Activated T-cell treated with anti-CD3 and anti-CD28 coated beads, Interleukin-2, amount 50 U/mL, for 24 hours (primary cell): ENCODE data around the gene CFAP410.

Source experiments
- DNase-seq: peaks from one replicate; pipeline ENCODE4 v3.0.0-alpha.2; 2020
- H3K27ac Mint-ChIP-seq: 2 replicates; pipeline ENCODE4 v1.8.0; 2020; ENCODE audit warnings: mild to moderate bottlenecking, mixed read lengths
- H3K27me3 Mint-ChIP-seq: 2 replicates; pipeline ENCODE4 v1.8.0; 2020; ENCODE audit warnings: mixed read lengths
- H3K36me3 Mint-ChIP-seq: 2 replicates; pipeline ENCODE4 v1.8.0; 2020; ENCODE audit warnings: low read depth, mixed read lengths
- H3K4me1 Mint-ChIP-seq: 2 replicates; pipeline ENCODE4 v1.8.0; 2020; ENCODE audit warnings: low read depth, mixed read lengths
- H3K4me3 Mint-ChIP-seq: 2 replicates; pipeline ENCODE4 v1.8.0; 2020; ENCODE audit warnings: mild to moderate bottlenecking, moderate library complexity, mixed read lengths
- H3K9me3 Mint-ChIP-seq: 2 replicates; pipeline ENCODE4 v1.8.0; 2020; ENCODE audit warnings: mixed read lengths

Gene CFAP410

DNA sequence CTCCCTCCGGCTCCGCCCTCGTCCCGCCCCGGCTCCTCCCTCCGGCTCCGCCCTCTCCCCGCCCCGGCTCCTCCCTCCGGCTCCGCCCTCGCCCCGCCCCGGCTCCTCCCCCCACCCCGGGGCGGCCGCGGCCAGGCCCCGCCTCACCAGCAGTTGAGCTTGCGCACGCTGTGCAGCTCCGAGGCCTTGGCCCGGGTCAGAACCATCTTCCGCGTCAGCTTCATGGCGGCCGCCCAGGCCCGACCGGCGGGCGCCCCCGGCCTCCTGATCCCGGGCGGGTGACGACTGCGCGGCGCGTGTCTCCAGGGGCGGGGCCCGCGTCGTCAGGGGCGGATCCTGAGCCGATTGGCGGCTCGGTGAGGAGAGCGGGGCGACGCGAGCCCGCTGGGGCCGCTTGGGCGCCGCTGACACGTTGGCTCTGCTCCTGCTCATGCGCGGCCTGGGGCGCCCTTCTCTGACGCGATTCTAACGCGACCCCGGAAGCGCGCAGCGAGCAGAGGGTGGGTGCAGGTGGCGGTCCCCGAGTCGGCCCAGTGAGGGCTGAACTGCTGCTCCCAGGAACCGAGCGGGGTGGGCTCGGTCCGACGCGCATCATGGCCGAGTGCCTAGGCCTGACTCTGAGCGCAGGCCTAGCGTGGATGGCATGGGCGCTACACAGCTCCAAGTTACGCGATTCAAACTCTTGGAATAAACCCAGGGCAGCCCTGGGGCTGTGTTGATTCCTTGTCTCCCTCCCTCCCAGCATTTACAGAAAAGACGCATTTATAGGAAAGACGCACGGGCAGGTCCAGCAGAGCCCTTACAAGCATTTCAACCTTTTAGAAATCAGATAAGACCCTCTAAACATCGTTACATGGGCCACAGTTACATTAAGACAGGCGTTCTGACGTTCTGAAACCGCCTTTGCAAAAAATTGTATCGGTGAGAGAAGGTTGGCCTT lies at the start of gene CFAP410:
CFAP410 (minus strand) TSS at position 420 of the 940 bp plus-strand sequence; CDS start at position 224, 196 bp downstream.
- no peaks in the 10 kb centered on the region for H3K27me3 Mint-ChIP-seq
- H3K36me3 Mint-ChIP-seq: peaks cover 27% of the 10 kb centered on the region
- no peaks in the 10 kb centered on the region for H3K9me3 Mint-ChIP-seq
- H3K4me3 Mint-ChIP-seq: peak within 1 kb of the TSS; percentile 94
- peak within 1 kb of the TSS; percentile 97 for H3K27ac Mint-ChIP-seq
- peaks cover 26% of the 10 kb centered on the region for H3K4me1 Mint-ChIP-seq
- DNase-seq: peak; percentile 98

DNA sequence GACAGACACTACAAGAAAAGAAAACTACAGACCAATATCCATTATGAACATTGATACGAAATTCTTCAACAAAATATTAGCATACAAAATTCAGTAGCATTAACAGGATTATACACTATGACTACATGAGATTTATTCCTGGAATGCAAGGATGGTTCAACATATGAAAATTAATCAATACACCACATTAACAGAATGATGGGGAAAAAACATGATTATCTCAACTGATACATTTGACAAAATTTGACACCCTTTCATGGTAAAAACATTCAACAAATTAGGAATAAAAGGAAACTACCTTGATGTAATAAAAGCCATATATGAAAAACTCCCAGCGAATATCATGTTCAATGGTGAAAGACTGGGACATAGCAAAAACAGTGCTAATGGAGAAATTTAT lies 45.8 kb upstream of the CFAP410 start:
- Mint-ChIP-seq H3K27ac (no peak overlapping the region), H3K4me3 (no peak overlapping the region), H3K9me3 (peaks cover 33% of the 10 kb centered on the region), H3K27me3 (no peaks in the 10 kb centered on the region), H3K36me3 (peaks cover 70% of the 10 kb centered on the region), H3K4me1 (no peaks in the 10 kb centered on the region)
- no peak for DNase-seq

DNA sequence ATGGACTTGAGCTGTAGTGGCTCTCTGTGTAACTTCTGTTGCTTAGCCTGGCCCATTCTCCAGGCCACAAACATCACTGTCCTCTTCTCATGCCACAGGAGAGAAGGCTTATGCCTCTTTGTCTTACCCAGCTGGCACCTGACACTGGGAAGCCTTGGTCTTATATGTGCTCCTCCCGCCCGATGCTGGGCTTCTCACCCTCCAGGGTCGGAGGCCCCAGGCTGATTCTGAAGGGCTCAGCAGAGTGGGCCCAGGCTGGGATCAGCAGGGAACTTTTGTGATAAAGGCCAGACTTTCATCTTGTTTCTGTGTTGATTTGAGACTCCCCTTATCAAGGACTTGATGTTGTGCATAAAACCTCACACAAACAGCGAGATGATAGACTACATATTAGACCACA lies 44.0 kb upstream of the CFAP410 start:
- H3K4me3 Mint-ChIP-seq: no peak overlapping the region
- DNase-seq: no peak
- H3K36me3 Mint-ChIP-seq: peaks cover 72% of the 10 kb centered on the region
- H3K27ac Mint-ChIP-seq: no peak overlapping the region
- H3K9me3 Mint-ChIP-seq: peaks cover 32% of the 10 kb centered on the region
- no peaks in the 10 kb centered on the region for H3K27me3 Mint-ChIP-seq
- no peaks in the 10 kb centered on the region for H3K4me1 Mint-ChIP-seq

DNA sequence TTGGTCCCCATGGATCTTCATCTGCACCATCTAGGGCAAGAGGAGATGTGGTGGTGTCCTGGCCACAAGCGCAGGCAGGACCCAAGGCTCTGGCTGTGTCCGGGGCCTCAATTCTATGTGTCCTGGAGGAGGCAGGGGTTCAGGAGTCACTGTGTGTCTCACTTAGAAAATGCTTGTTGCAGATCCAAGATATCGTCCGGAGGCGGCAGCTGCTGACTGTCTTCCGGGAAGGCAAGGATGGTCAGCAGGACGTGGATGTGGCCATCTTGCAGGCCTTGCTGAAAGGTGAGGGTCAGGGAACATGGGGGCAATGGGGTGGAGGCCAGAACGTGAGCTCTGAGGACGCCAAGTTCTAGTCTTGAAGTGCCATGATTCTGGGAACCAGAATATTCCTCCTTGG lies 43.3 kb upstream of the CFAP410 start:
- H3K36me3 Mint-ChIP-seq: peaks cover 76% of the 10 kb centered on the region
- no peaks in the 10 kb centered on the region for H3K4me1 Mint-ChIP-seq
- peaks cover 30% of the 10 kb centered on the region for H3K9me3 Mint-ChIP-seq
- no peak overlapping the region for H3K4me3 Mint-ChIP-seq
- no peaks in the 10 kb centered on the region for H3K27me3 Mint-ChIP-seq
- H3K27ac Mint-ChIP-seq: no peak overlapping the region
- peak; percentile 6 for DNase-seq

DNA sequence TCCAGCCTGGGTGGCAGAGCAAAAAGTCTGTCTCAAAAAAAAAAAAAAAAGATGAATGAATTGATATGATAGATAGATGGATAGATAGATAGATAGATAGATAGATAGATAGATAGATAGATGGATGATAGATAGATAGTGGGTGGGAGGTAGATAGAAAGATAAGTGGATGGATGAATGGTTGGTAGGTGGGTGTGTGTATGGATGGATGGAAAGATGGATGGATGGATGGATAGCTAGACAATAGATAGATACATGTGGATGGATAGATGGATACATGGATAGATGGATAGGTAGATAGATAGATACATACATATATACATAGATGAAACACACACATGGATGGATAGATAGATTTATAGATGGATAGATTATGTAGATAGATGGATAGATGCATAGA lies 42.7 kb upstream of the CFAP410 start:
- Mint-ChIP-seq H3K4me1 (no peaks in the 10 kb centered on the region), H3K36me3 (peaks cover 80% of the 10 kb centered on the region), H3K4me3 (no peak overlapping the region), H3K27me3 (no peaks in the 10 kb centered on the region), H3K9me3 (peaks cover 30% of the 10 kb centered on the region), H3K27ac (no peak overlapping the region)
- DNase-seq: no peak

DNA sequence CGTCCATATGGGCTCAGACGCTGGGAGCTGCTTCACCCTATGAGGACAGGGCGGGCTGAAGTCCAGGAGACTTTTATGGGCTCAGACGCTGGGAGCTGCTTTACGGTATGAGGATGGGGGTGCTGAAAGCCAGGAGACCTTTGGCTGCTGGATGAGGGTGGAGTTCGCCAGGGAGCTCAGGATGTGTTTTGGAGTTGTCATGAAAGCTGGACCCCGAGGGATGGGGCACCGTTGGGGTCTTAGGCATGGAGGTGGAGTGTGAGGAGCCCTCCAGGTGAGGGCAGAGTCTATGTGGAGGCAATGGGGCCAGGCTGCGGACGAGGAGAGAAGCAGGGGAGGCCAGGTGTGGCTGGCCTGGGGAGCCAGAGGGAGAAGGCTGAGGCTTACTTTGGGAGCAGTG lies 41.7 kb upstream of the CFAP410 start:
- no peak overlapping the region for H3K4me3 Mint-ChIP-seq
- peaks cover 83% of the 10 kb centered on the region for H3K36me3 Mint-ChIP-seq
- H3K27me3 Mint-ChIP-seq: no peaks in the 10 kb centered on the region
- DNase-seq: peak; percentile 24
- H3K9me3 Mint-ChIP-seq: peaks cover 26% of the 10 kb centered on the region
- H3K4me1 Mint-ChIP-seq: peaks cover 2% of the 10 kb centered on the region
- H3K27ac Mint-ChIP-seq: peak overlapping the region; percentile 17

DNA sequence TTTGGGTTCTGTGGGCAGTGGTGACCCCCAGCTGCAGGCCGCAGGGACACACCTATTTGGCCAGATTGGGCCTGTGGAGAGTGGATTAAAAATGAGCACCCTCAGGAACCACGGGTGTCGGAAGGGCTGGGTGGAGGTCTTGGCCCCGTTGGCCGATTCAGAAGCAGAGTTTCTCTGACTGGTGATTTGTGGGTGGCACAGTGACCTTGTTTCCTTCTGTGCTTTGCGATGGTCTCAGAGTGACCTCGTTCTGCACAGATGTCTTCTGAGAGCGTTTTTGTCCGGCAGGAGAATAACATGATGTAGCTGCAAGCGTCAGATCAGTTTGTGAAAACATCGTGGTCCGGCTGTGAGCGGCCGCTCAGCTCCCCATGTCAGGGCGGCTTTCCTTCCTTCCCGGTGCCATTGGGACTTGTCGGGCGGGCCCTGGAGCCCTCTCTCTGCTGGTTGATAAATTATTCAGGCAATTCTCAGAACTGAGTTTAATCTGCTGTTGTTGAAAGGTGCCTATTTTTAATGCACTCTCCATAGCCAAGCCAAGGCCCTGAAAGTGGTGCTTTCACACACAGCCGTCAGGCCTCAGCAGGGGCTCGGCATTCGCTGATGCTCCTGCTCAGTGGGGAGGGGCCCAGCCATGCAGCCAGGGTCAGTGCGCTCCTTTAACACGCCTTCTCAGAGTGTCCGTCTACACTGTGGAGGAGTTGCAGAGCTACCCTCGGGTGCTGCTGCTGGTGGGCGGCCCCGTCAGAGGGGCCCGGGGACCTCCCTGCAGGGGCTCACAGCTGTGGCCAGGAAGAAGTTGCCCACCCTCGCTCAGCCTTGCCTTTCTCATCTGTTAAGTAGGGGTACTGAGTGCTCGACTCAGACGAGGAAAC lies 41.0 kb upstream of the CFAP410 start:
- Mint-ChIP-seq H3K9me3 (peaks cover 20% of the 10 kb centered on the region), H3K4me1 (peaks cover 8% of the 10 kb centered on the region), H3K27ac (no peak overlapping the region), H3K4me3 (no peak overlapping the region), H3K36me3 (peaks cover 83% of the 10 kb centered on the region), H3K27me3 (no peaks in the 10 kb centered on the region)
- DNase-seq: no peak

DNA sequence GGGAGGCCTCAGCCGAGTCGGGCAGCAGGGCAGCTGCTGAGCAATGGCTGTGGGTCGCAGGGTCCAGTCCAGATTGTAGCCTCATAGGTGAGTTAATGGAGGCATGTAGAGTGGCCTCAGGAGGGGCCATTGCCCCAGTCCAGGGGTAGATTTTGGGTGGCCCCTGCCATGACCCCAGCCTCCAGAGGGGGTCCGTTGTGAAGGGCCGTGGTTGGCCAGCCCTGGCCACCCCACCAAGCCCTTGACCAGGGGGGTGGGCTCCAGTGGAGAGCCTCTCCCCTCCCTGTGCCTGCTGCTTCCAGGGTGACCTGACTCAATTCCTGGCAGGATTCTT lies 40.3 kb upstream of the CFAP410 start:
- peaks cover 13% of the 10 kb centered on the region for H3K9me3 Mint-ChIP-seq
- peaks cover 83% of the 10 kb centered on the region for H3K36me3 Mint-ChIP-seq
- peaks cover 16% of the 10 kb centered on the region for H3K4me1 Mint-ChIP-seq
- peak; percentile 13 for DNase-seq
- no peak overlapping the region for H3K27ac Mint-ChIP-seq
- H3K27me3 Mint-ChIP-seq: no peaks in the 10 kb centered on the region
- H3K4me3 Mint-ChIP-seq: no peak overlapping the region

DNA sequence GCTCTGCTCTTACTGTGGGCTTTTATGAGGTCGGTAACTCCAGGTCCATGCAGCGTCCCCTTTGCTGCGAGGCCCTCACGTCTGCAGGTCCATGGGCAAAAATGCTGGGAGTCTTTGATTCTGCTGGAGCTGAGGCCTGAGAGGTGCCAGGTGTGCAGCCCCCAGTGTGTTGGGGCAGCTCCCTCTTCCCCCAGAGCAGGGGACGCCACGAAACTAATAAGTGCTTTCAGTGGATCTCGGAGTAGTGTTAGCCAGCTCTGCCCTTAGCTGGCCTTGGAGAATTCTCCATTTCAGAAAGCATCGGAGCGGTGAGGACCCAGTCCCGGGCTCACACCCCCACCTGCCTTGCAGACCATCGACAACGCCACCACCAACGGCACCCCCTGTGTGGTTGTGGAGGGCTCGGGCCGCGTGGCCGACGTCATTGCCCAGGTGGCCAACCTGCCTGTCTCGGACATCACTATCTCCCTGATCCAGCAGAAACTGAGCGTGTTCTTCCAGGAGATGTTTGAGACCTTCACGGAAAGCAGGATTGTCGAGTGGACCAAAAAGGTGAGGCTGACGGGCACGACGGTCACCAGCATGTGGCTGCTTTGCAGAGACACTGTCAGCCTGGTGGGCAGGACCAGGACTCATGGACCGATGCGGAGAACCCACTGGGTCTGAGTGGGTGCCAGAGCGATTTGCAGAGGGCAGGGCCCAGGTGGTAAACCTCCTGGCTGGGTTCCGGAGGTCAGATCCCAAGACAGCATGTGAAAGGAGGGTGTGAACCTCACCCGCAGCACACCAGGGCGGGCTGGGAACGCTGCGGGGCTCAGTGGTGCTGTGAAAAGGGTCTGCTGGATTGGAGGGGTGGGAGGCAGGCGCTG lies 39.7 kb upstream of the CFAP410 start:
- Mint-ChIP-seq H3K4me1 (peaks cover 18% of the 10 kb centered on the region), H3K27ac (no peak overlapping the region), H3K9me3 (peaks cover 9% of the 10 kb centered on the region), H3K27me3 (no peaks in the 10 kb centered on the region), H3K36me3 (peaks cover 79% of the 10 kb centered on the region), H3K4me3 (no peak overlapping the region)
- peak; percentile 18 for DNase-seq

DNA sequence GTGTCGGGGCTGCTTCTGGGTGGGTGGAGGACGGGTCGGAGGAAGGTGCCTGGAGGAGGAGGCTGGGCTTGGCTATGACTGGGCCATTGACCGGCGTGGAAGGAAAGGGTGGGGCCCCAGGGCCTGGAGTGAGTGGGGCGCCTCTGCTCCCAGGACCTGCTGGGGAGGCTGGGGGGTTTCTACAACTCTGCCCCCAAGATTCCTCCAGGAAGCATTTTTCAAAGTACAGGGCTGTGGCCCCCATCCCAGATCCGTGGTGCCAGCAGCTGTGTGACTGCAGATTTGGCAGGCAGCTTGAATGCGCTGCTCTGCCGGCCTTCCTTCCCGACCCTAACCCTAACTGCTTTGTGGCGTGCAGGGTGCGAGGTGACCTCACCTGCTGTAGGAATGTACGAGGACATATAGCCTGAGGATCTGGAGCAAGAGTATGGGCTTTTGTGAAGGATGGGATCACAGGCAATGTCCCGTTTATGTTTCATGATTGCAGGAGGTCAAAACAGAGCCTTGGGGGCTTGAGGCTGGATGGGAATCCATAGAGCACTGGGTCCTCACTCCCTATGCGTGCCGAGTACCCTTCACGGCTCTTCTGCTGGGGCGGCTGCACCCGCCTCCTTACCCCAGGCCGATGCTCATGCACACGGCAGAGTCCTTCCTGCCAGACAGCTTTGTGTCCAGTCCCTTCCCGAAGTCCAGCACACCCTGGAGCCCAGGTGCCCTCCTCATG lies 38.9 kb upstream of the CFAP410 start:
- Mint-ChIP-seq H3K4me1 (peaks cover 20% of the 10 kb centered on the region), H3K36me3 (peaks cover 76% of the 10 kb centered on the region), H3K4me3 (no peak overlapping the region), H3K9me3 (peaks cover 5% of the 10 kb centered on the region), H3K27ac (no peak overlapping the region), H3K27me3 (no peaks in the 10 kb centered on the region)
- DNase-seq: peak; percentile 12

DNA sequence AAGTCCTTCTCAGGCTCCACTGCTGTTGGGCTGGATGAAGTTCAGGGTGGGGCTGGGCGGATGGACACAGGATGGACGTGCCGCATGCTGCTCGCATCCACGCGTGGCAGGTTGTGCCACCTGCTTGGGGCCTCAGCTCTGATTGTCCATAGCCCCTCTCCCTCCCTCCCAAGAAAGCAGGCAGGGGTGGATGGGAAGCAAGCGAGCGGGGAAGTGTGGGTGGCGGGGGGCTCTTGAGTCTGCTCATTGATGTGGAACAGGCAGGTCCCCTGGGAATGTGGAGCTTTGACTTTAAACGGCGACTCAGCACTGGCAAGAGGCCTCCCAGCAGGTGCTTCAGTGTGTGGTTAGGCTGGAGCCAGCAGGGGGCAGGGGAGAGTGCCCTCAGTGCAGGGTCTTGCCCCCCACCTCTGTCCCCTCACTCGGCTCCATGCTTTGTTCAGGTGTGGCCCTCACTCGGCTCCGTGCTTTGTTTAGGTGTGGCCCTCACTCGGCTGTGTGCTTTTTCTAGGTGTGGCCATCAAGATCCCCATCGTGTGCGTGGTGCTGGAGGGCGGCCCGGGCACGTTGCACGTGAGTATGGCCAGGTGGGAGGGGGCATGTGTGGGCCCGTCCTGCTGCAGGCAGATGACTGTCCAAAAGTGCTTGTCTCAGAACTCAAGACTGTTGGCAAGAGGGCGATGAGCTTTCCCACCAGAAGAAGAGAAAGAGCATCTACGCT lies 38.2 kb upstream of the CFAP410 start:
- Mint-ChIP-seq H3K4me3 (no peak overlapping the region), H3K36me3 (peaks cover 70% of the 10 kb centered on the region)

DNA sequence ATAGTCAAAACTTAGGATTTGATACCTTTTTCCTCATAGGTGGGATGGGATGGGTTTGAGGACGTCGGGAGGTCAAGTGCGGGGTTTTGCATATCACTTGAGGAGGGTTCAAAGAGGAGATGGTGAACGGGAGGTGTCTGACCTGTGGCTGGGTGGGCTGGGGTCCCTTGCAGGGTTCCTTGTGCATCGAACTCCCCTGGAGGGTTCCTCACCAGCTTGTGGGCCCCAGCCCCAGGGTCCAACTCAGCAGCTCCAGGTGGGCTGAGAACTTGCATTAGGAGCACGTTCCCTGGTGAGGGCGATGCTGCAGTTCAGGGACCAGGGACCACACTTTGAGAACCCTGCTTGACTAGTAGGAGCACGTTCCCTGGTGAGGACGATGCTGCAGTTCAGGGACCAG lies 37.4 kb upstream of the CFAP410 start:
- Mint-ChIP-seq H3K9me3 (no peaks in the 10 kb centered on the region), H3K4me1 (peaks cover 20% of the 10 kb centered on the region), H3K4me3 (no peak overlapping the region), H3K27ac (no peak overlapping the region), H3K27me3 (no peaks in the 10 kb centered on the region), H3K36me3 (peaks cover 69% of the 10 kb centered on the region)
- peak; percentile 23 for DNase-seq

More for the DNA sequence above, 38.2 kb upstream of the CFAP410 start:
- no peak overlapping the region for H3K27ac Mint-ChIP-seq
- H3K4me1 Mint-ChIP-seq: peaks cover 20% of the 10 kb centered on the region
- peak; percentile 22 for DNase-seq
- peaks cover 5% of the 10 kb centered on the region for H3K9me3 Mint-ChIP-seq
- H3K27me3 Mint-ChIP-seq: no peaks in the 10 kb centered on the region

DNA sequence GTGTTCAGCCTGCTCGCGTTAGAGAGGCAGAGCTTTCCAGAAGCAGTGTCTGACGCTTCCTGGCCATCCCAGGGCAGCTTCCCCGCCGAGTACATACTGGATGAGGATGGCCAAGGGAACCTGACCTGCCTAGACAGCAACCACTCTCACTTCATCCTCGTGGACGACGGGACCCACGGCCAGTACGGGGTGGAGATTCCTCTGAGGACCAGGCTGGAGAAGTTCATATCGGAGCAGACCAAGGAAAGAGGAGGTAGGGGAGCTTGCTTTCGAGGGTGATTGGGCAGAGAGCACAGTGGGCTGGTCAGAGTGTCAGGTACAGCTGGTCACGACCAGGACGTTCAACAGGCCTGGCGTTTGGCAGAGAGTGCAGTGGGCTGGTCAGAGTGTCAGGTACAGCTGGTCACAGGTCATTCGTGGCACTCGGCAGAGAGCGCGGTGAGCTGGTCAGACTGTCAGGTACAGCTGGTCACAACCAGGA lies 36.6 kb upstream of the CFAP410 start:
- Mint-ChIP-seq H3K4me1 (peaks cover 20% of the 10 kb centered on the region), H3K4me3 (no peak overlapping the region), H3K27ac (no peak overlapping the region), H3K27me3 (no peaks in the 10 kb centered on the region), H3K9me3 (no peaks in the 10 kb centered on the region), H3K36me3 (peaks cover 71% of the 10 kb centered on the region)
- DNase-seq: peak; percentile 26
